Endothelial cell of umbilical vein (primary cell): Measurements from ENCODE around the gene NAPA. TPM values are rescaled to one million over a fixed set of nuclear protein-coding genes. Genes with fewer than 3 reads are reported as not detected.

Experiments used
- BruUV-seq: library from RNA; stranded (reverse); fragments of 400-500 nt; replicated peaks from 2 replicates; lab custom pipeline; 2021; lab: Mats Ljungman, UMichigan
- CTCF ChIA-PET: fragments of 300-600, 350-600 bp; sonication (Branson Sonifier 250); formaldehyde crosslinking; loops from one replicate; lab custom pipeline; 2021; ENCODE audit warnings: antibody characterized with exemption, inconsistent platforms; lab: Charles Lee
- POLR2A ChIA-PET: fragments of 300-600, 350-600 bp; sonication (Branson Sonifier 250); formaldehyde crosslinking; loops from one replicate; lab custom pipeline; 2021; ENCODE audit warnings: antibody characterized with exemption, inconsistent platforms; lab: Charles Lee
- DNase-seq: peaks from one replicate; pipeline ENCODE4 v3.0.0-alpha.2; 2011; ENCODE audit warnings: low read depth, low spot score
- FAIRE-seq: peaks from 2 replicates; lab custom pipeline; 2011; peaks lifted over from hg19 to GRCh38; lab: Jason Lieb, UNC
- H2AFZ ChIP-seq: 2 replicates; pipeline ENCODE4 v1.6.0; 2012; ENCODE audit warnings: low read depth, low read length, control low read depth, inconsistent platforms
- H3K27ac ChIP-seq: 2 replicates; pipeline ENCODE4 v1.5.1; 2011; ENCODE audit warnings: low read depth, mild to moderate bottlenecking, control low read depth, low read length, moderate library complexity; ENCODE audit not compliant: insufficient read depth
- H3K27me3 ChIP-seq, 2 experiments: 2 replicates each; pipeline versions ENCODE4 v1.6.0 to v1.6.1; 2011; ENCODE audit warnings: low read length in 2 of 2, mixed read lengths in 1 of 2; ENCODE audit not compliant: control insufficient read depth in 2 of 2, insufficient read depth in 2 of 2
- H3K36me3 ChIP-seq, 2 experiments: 2 replicates in 1 of 2; 3 replicates in 1 of 2; pipeline ENCODE4 v1.5.1; 2011; ENCODE audit warnings: low read length in 2 of 2, mild to moderate bottlenecking in 1 of 2, moderate library complexity in 1 of 2; ENCODE audit not compliant: control insufficient read depth in 2 of 2, insufficient read depth in 2 of 2; ENCODE audit errors: extremely low read depth in 1 of 2
- H3K4me1 ChIP-seq: 3 replicates; pipeline ENCODE4 v1.5.1; 2011; ENCODE audit warnings: mild to moderate bottlenecking, low read length; ENCODE audit not compliant: control insufficient read depth, insufficient read depth; ENCODE audit errors: extremely low read depth
- H3K4me2 ChIP-seq: 2 replicates; pipeline ENCODE4 v1.6.1; 2011; ENCODE audit warnings: low read length, control low read depth, mixed read lengths; ENCODE audit not compliant: insufficient read depth
- H3K4me3 ChIP-seq, 3 experiments: fragments of 200-600 bp in 1 of 3; sonication (generic), shearing (Covaris generic) in 1 of 3; replicated peaks in 1 of 3; 2 replicates each; pipeline ENCODE4 v1.5.1; 2011 to 2016; ENCODE audit warnings: control low read depth in 3 of 3, low read length in 3 of 3, mild to moderate bottlenecking in 2 of 3, inconsistent platforms in 1 of 3, low read depth in 1 of 3, moderate library complexity in 1 of 3; ENCODE audit not compliant: insufficient read depth in 1 of 3
- H3K79me2 ChIP-seq: 2 replicates; pipeline ENCODE4 v1.6.0; 2012; ENCODE audit warnings: low read length, inconsistent platforms; ENCODE audit not compliant: control insufficient read depth, insufficient read depth
- H3K9ac ChIP-seq: replicated peaks from 2 replicates; pipeline ENCODE3; 2011; ENCODE audit warnings: low read length, control low read depth; ENCODE audit not compliant: insufficient read depth; ENCODE audit errors: extremely low read depth
- H3K9me1 ChIP-seq: replicated peaks from 3 replicates; pipeline ENCODE4 v1.6.0; 2011; ENCODE audit warnings: mild to moderate bottlenecking, low read length; ENCODE audit not compliant: control insufficient read depth, insufficient read depth; ENCODE audit errors: extremely low read depth
- H3K9me3 ChIP-seq: replicated peaks from 2 replicates; pipeline ENCODE4 v1.5.1; 2012; ENCODE audit warnings: low read length, inconsistent platforms; ENCODE audit not compliant: control insufficient read depth, insufficient read depth
- H4K20me1 ChIP-seq: replicated peaks from 2 replicates; pipeline ENCODE3; 2011; ENCODE audit warnings: mild to moderate bottlenecking, low read length; ENCODE audit not compliant: control insufficient read depth, insufficient read depth; ENCODE audit errors: extremely low read depth
- EZH2 ChIP-seq: IDR thresholded peaks from 2 replicates; pipeline ENCODE4 v1.6.1; 2012; ENCODE audit warnings: borderline replicate concordance, low read depth, mild to moderate bottlenecking, moderate library complexity, low read length, inconsistent platforms; ENCODE audit not compliant: severe bottlenecking
- FOS ChIP-seq: IDR thresholded peaks from 2 replicates; pipeline ENCODE4 v1.6.1; 2011; ENCODE audit warnings: mild to moderate bottlenecking, low read length, moderate library complexity, borderline replicate concordance; ENCODE audit not compliant: insufficient read depth
- GATA2 ChIP-seq: IDR thresholded peaks from 2 replicates; pipeline ENCODE4 v1.7.0; 2011; ENCODE audit warnings: low read depth, mild to moderate bottlenecking, moderate library complexity, mixed read lengths, low read length; ENCODE audit not compliant: insufficient read length, insufficient read depth
- JUN ChIP-seq: IDR thresholded peaks from 2 replicates; pipeline ENCODE4 v1.6.1; 2011; ENCODE audit warnings: borderline replicate concordance, low read depth; ENCODE audit not compliant: insufficient read length, insufficient read depth
- MYC ChIP-seq: IDR thresholded peaks from one replicate; pipeline ENCODE4 v1.6.1; 2011; ENCODE audit warnings: mild to moderate bottlenecking, low read depth, low read length
- POLR2A ChIP-seq: IDR thresholded peaks from 2 replicates; pipeline ENCODE4 v1.6.1; 2012; ENCODE audit warnings: low read depth, mild to moderate bottlenecking, control low read depth, low read length
- POLR2AphosphoS5 ChIP-seq: IDR thresholded peaks from 2 replicates; pipeline ENCODE4 v1.6.1; 2012; ENCODE audit warnings: low read depth, mild to moderate bottlenecking, control low read depth, low read length, moderate library complexity; ENCODE audit not compliant: insufficient read depth
- dilution Hi-C: fragments of 300-500 bp; cut with MboI; formaldehyde crosslinking; loops from one replicate; pipeline ENCODE4 v1.15.0; 2019; ENCODE audit warnings: low sequenced_read_pairs; ENCODE audit not compliant: extremely low pct_ligation_motif_present
- intact Hi-C: fragments of 100-400 bp; cut with micrococcal nuclease; formaldehyde crosslinking; loops from one replicate; pipeline ENCODE4 v1.10.0; 2022
- polyA plus RNA-seq, 4 experiments: library from polyadenylated mRNA; depleted of rRNA in 3 of 4; stranded (reverse) in 3 of 4; unstranded in 1 of 4; fragments of >200 nt; gene quantifications; 2 replicates each; pipeline versions ENCODE4 v1.2.1 to v1.2.3, GENCODE V29; 2011 to 2012; ENCODE audit warnings: missing spikeins in 1 of 4
- total RNA-seq: library from RNA; stranded (reverse); gene quantifications from 2 replicates; pipeline ENCODE4 v1.2.3, GENCODE V29; 2021
- TF ChIP-seq, protein P1 (sequence below): IDR thresholded peaks from 2 replicates; pipeline ENCODE4 v1.6.1; 2011; ENCODE audit not compliant: insufficient read depth, insufficient read length
- TF ChIP-seq, protein P2 (sequence below), 2 donors: IDR thresholded peaks; 1 replicate in 1 of 2; 2 replicates in 1 of 2; pipeline ENCODE4 v1.5.1; 2011; ENCODE audit warnings: low read length in 2 of 2, mild to moderate bottlenecking in 2 of 2, moderate library complexity in 2 of 2, control low read depth in 1 of 2, inconsistent platforms in 1 of 2, low read depth in 1 of 2; ENCODE audit not compliant: insufficient read depth in 1 of 2; ENCODE audit errors: extremely low read depth in 1 of 2

The NAPA gene
- total and polyA plus RNA-seq, 2 donors (not counting 3 experiments of a cell fraction or from before 2014, with no cell fraction given): 107 to 154 TPM

DNA sequence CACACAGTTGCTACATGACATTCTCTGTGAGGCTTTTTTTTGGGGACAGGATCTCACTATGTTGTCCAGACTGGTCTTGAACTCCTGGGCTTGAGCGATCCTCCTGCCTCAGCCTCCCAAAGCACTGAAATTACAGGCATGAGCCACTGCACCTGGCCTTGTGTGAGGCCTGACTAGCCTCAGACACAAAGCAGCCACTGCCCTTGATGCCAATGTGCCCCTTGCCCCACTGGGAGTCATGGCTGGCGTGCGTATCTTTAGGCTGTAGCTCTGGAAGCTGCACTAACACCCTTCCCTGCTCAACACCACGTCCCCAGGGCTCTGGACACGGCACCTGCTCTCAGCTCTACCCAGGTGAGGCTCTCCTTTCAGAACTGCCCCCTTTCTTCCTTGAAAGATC lies 16.3 kb downstream of the NAPA start:
- no peaks in the 10 kb centered on the region for H4K20me1 ChIP-seq
- H3K4me3 ChIP-seq: no peak overlapping the region
- H3K4me2 ChIP-seq: no peak overlapping the region
- H3K27ac ChIP-seq: no peak overlapping the region
- no peak overlapping the region for H2AFZ ChIP-seq
- H3K27me3 ChIP-seq: no peaks in the 10 kb centered on the region
- no peaks in the 10 kb centered on the region for H3K79me2 ChIP-seq
- ChIA-PET CTCF (interaction anchor here (1.3 kb wide), 1 partner anchor 15 kb away, joined by 7 read pairs; the partner anchor contains the start of gene KPTN), POLR2A (no interaction called here)
- FAIRE-seq (no peak), DNase-seq (no peak)
- peaks cover 3 to 41% of the 10 kb centered on the region in 2 experiments for H3K36me3 ChIP-seq
- TF ChIP-seq GATA2: no peak
- TF ChIP-seq EZH2: no peak
- TF ChIP-seq, protein P1, sequence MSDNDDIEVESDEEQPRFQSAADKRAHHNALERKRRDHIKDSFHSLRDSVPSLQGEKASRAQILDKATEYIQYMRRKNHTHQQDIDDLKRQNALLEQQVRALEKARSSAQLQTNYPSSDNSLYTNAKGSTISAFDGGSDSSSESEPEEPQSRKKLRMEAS: no peak
- TF ChIP-seq POLR2AphosphoS5: no peak
- no peak for TF ChIP-seq FOS
- TF ChIP-seq, protein P2, sequence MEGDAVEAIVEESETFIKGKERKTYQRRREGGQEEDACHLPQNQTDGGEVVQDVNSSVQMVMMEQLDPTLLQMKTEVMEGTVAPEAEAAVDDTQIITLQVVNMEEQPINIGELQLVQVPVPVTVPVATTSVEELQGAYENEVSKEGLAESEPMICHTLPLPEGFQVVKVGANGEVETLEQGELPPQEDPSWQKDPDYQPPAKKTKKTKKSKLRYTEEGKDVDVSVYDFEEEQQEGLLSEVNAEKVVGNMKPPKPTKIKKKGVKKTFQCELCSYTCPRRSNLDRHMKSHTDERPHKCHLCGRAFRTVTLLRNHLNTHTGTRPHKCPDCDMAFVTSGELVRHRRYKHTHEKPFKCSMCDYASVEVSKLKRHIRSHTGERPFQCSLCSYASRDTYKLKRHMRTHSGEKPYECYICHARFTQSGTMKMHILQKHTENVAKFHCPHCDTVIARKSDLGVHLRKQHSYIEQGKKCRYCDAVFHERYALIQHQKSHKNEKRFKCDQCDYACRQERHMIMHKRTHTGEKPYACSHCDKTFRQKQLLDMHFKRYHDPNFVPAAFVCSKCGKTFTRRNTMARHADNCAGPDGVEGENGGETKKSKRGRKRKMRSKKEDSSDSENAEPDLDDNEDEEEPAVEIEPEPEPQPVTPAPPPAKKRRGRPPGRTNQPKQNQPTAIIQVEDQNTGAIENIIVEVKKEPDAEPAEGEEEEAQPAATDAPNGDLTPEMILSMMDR (IDR thresholded peaks at IDR 0.05; ENCODE audit: extremely low read depth in 1 of 2, insufficient read depth in 1 of 2, low read depth in 1 of 2, low read length in 2 of 2): no peak
- TF ChIP-seq MYC: no peak
- TF ChIP-seq POLR2A: no peak
- TF ChIP-seq JUN: no peak
- H3K9me1 ChIP-seq: no peaks in the 10 kb centered on the region
- no TSS peak for BruUV-seq
- dilution Hi-C loops: no loop called here
- intact Hi-C loops: no loop called here
- no peaks in the 10 kb centered on the region for H3K9me3 ChIP-seq
- H3K9ac ChIP-seq: no peak overlapping the region
- no peaks in the 10 kb centered on the region for H3K4me1 ChIP-seq
